Measurements from ENCODE around the gene ABCB11. TPM values are rescaled to one million over a fixed set of nuclear protein-coding genes. Genes with fewer than 3 reads are reported as not detected.
A peak's percentile ranks its signal among the peaks of the same experiment; 100 is the strongest.

Gene ABCB11
- total RNA-seq, 1 experiment from 2014 or later: 0.11 TPM

- H3K27me3 ChIP-seq (ENCODE audit: low read length): no peaks in the 10 kb centered on the region
- H3K27ac ChIP-seq (ENCODE audit: low read length): peak overlapping the region; percentile 16; the same call in 1 of the 2 replicates
- H2AFZ ChIP-seq (ENCODE audit: low read length): no peak overlapping the region
- H3K4me2 ChIP-seq (ENCODE audit: low read length): 0 out of 2 replicates have a peak overlapping the region, but pooled peaks have one; percentile 5
- peak; percentile 34 for DNase-seq
- H3K4me1 ChIP-seq (ENCODE audit: insufficient read depth, low read length): peaks cover 35% of the 10 kb centered on the region
- H3K4me3 ChIP-seq (ENCODE audit: low read length): no peak overlapping the region
- no peak overlapping the region for H3K9ac ChIP-seq (ENCODE audit: low read length)
- 0 out of 2 replicates have a peak, but pooled peaks cover 4% of the 10 kb centered on the region for H3K9me2 ChIP-seq (replicated peaks; ENCODE audit: low read length)
- no peaks in the 10 kb centered on the region for H3K9me3 ChIP-seq (ENCODE audit: low read length)
- no peaks in the 10 kb centered on the region for H4K20me1 ChIP-seq (ENCODE audit: low read length)
- no peak for ATAC-seq
- ChIA-PET CTCF (no interaction called here), POLR2A (ENCODE audit: unreplicated experiment) (no interaction called here)
- no peaks in the 10 kb centered on the region for H3K79me2 ChIP-seq (ENCODE audit: low read length)
- intact Hi-C loops (cut with micrococcal nuclease): loop anchor here (5.0 to 10.0 kb wide), 4 partner anchors 70 to 435 kb away; partner anchors contain the start of genes ABCB11 and DHRS9
- TF ChIP-seq EZH2phosphoT487 (IDR thresholded peaks at IDR 0.05; ENCODE audit: borderline replicate concordance, low read length) (no peak), EZH2 (IDR thresholded peaks at IDR 0.05; ENCODE audit: low read length, unreplicated experiment) (no peak)
- TF ChIP-seq, protein P1, sequence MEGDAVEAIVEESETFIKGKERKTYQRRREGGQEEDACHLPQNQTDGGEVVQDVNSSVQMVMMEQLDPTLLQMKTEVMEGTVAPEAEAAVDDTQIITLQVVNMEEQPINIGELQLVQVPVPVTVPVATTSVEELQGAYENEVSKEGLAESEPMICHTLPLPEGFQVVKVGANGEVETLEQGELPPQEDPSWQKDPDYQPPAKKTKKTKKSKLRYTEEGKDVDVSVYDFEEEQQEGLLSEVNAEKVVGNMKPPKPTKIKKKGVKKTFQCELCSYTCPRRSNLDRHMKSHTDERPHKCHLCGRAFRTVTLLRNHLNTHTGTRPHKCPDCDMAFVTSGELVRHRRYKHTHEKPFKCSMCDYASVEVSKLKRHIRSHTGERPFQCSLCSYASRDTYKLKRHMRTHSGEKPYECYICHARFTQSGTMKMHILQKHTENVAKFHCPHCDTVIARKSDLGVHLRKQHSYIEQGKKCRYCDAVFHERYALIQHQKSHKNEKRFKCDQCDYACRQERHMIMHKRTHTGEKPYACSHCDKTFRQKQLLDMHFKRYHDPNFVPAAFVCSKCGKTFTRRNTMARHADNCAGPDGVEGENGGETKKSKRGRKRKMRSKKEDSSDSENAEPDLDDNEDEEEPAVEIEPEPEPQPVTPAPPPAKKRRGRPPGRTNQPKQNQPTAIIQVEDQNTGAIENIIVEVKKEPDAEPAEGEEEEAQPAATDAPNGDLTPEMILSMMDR (conservative IDR thresholded peaks at IDR 0.05; ENCODE audit: low read depth, low read length): no peak
- BruUV-seq (replicated peaks): no TSS peak
- no peaks in the 10 kb centered on the region for H3F3A ChIP-seq (ENCODE audit: low read length, unreplicated experiment)
- H3K36me3 ChIP-seq (ENCODE audit: low read depth, low read length): no peaks in the 10 kb centered on the region
Observed at GRCh38 chr2:168962636-168963035, 68.5 kb downstream of the ABCB11 start.

GRCh38 chr2:168961450-168962229 is 69.5 kb downstream of the ABCB11 start:
- H3K4me3 ChIP-seq (ENCODE audit: low read length): no peak overlapping the region
- no peaks in the 10 kb centered on the region for H3F3A ChIP-seq (ENCODE audit: low read length, unreplicated experiment)
- H3K4me1 ChIP-seq (ENCODE audit: insufficient read depth, low read length): peaks cover 32% of the 10 kb centered on the region
- ATAC-seq (peak; percentile 82), DNase-seq (peak; percentile 92)
- peak overlapping the region; percentile 55 for H2AFZ ChIP-seq (ENCODE audit: low read length)
- no peaks in the 10 kb centered on the region for H4K20me1 ChIP-seq (ENCODE audit: low read length)
- no peak overlapping the region for H3K4me2 ChIP-seq (ENCODE audit: low read length)
- H3K9ac ChIP-seq (ENCODE audit: low read length): no peak overlapping the region
- H3K9me2 ChIP-seq (replicated peaks; ENCODE audit: low read length): 0 out of 2 replicates have a peak, but pooled peaks cover 4% of the 10 kb centered on the region
- CTCF ChIA-PET: no interaction called here
- H3K27me3 ChIP-seq (ENCODE audit: low read length): no peaks in the 10 kb centered on the region
- no peaks in the 10 kb centered on the region for H3K79me2 ChIP-seq (ENCODE audit: low read length)
- H3K27ac ChIP-seq (ENCODE audit: low read length): peak overlapping the region; percentile 16; the same call in 1 of the 2 replicates
- H3K36me3 ChIP-seq (ENCODE audit: low read depth, low read length): no peaks in the 10 kb centered on the region
- POLR2A ChIA-PET (ENCODE audit: unreplicated experiment): no interaction called here
- no peaks in the 10 kb centered on the region for H3K9me3 ChIP-seq (ENCODE audit: low read length)
- no TSS peak for BruUV-seq (replicated peaks)
- TF ChIP-seq EZH2phosphoT487 (IDR thresholded peaks at IDR 0.05; ENCODE audit: borderline replicate concordance, low read length) (no peak), EZH2 (IDR thresholded peaks at IDR 0.05; ENCODE audit: low read length, unreplicated experiment) (no peak)
- TF ChIP-seq, protein P1 (conservative IDR thresholded peaks at IDR 0.05; ENCODE audit: low read depth, low read length): peak; percentile 88
- intact Hi-C loops (cut with micrococcal nuclease): loop anchor here (1.0 to 10.0 kb wide), 7 partner anchors 71 to 436 kb away; partner anchors contain the start of genes ABCB11 and DHRS9

DNA sequence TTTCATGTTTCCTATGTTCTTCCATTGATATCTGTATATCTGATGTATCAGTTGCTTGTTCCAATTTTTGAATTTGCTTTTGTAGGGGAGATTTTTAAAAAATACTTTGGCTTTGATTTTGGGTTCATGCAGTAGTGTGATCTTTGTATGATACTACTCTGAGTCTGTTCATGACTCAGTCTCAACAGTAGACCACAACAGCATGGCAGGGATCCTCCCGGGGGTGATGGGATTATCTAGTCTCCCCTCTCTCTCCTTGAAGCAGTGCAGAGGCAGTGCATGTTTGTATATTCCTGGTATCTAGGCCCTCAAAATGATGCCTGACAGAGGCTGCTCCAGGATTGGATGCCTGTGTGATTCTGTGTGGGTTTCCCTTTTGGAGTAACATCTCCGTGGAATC is 74.7 kb downstream of the ABCB11 start:
- BruUV-seq (replicated peaks): no TSS peak
- intact Hi-C loops (cut with micrococcal nuclease): no loop called here

More for the DNA sequence above, 74.7 kb downstream of the ABCB11 start:
- Histone ChIP-seq H3K79me2 (ENCODE audit: low read length) (no peaks in the 10 kb centered on the region), H3K27ac (ENCODE audit: low read length) (no peak overlapping the region), H3K4me3 (ENCODE audit: low read length) (no peak overlapping the region), H3K27me3 (ENCODE audit: low read length) (no peaks in the 10 kb centered on the region), H4K20me1 (ENCODE audit: low read length) (no peaks in the 10 kb centered on the region), H2AFZ (ENCODE audit: low read length) (no peak overlapping the region), H3K9ac (ENCODE audit: low read length) (no peak overlapping the region), H3K9me2 (replicated peaks; ENCODE audit: low read length) (no peaks in the 10 kb centered on the region), H3K9me3 (ENCODE audit: low read length) (no peaks in the 10 kb centered on the region), H3K4me2 (ENCODE audit: low read length) (no peak overlapping the region), H3F3A (ENCODE audit: low read length, unreplicated experiment) (no peaks in the 10 kb centered on the region), H3K36me3 (ENCODE audit: low read depth, low read length) (no peaks in the 10 kb centered on the region), H3K4me1 (ENCODE audit: insufficient read depth, low read length) (no peaks in the 10 kb centered on the region)
- ChIA-PET CTCF (no interaction called here), POLR2A (ENCODE audit: unreplicated experiment) (no interaction called here)
- TF ChIP-seq, protein P1 (conservative IDR thresholded peaks at IDR 0.05; ENCODE audit: low read depth, low read length): no peak
- no peak for TF ChIP-seq EZH2phosphoT487 (IDR thresholded peaks at IDR 0.05; ENCODE audit: borderline replicate concordance, low read length)
- DNase-seq (no peak), ATAC-seq (no peak)
